IMR-90 (cell line): ENCODE measurements around the gene PRPF4. TPM values are rescaled to one million over a fixed set of nuclear protein-coding genes. Genes with fewer than 3 reads are reported as not detected.

Experiments
- ATAC-seq: fragments of 200-7000 bp; cut with Tn5 transposase; 2 replicates; pipeline ENCODE4 v1.9.1; 2020; ENCODE audit warnings: low read depth, mild to moderate bottlenecking, moderate library complexity
- BruUV-seq: library from RNA; stranded (reverse); fragments of 400-500 nt; replicated peaks from 2 replicates; lab custom pipeline; 2021; lab: Mats Ljungman, UMichigan
- CTCF ChIA-PET: fragments of 300-600 bp; formaldehyde crosslinking; extraction: SDS; loops from one replicate; lab custom pipeline; 2021; ENCODE audit warnings: antibody characterized with exemption; lab: Yijun Ruan, JAX
- POLR2A ChIA-PET: fragments of 300-600 bp; sonication (Branson Sonifier 250); formaldehyde crosslinking; loops from one replicate; lab custom pipeline; 2022; ENCODE audit warnings: antibody characterized with exemption; ENCODE audit not compliant: unreplicated experiment; lab: Charles Lee
- DNase-seq: peaks from one replicate; pipeline ENCODE4 v3.0.0; 2013
- H2AFZ ChIP-seq: replicated peaks from 2 replicates; pipeline ENCODE3; 2013; ENCODE audit warnings: low read length, mild to moderate bottlenecking; ENCODE audit not compliant: poor library complexity
- H2AK5ac ChIP-seq: 2 replicates; pipeline ENCODE4 v1.6.1; 2013; ENCODE audit warnings: low read depth, low read length, inconsistent platforms
- H2AK9ac ChIP-seq: replicated peaks from 2 replicates; pipeline ENCODE3; 2013; ENCODE audit warnings: mild to moderate bottlenecking, low read depth, low read length, moderate library complexity; ENCODE audit not compliant: poor library complexity
- H2BK120ac ChIP-seq: 2 replicates; pipeline ENCODE4 v1.6.1; 2013; ENCODE audit warnings: low read depth, low read length, inconsistent platforms
- H2BK15ac ChIP-seq: 3 replicates; pipeline ENCODE4 v1.6.1; 2013; ENCODE audit warnings: low read depth, low read length, inconsistent platforms
- H2BK20ac ChIP-seq: 2 replicates; pipeline ENCODE4 v1.6.1; 2013; ENCODE audit warnings: low read depth, mild to moderate bottlenecking, inconsistent platforms, low read length, moderate library complexity
- H2BK5ac ChIP-seq: 2 replicates; pipeline ENCODE4 v1.6.1; 2013; ENCODE audit warnings: mild to moderate bottlenecking, low read depth, low read length, inconsistent platforms; ENCODE audit not compliant: poor library complexity, severe bottlenecking
- H3K14ac ChIP-seq: replicated peaks from 2 replicates; pipeline ENCODE4 v1.6.1; 2013; ENCODE audit warnings: low read depth, low read length, inconsistent platforms
- H3K18ac ChIP-seq: 2 replicates; pipeline ENCODE4 v1.6.1; 2013; ENCODE audit warnings: low read depth, low read length, control low read depth
- H3K23ac ChIP-seq: 2 replicates; pipeline ENCODE4 v1.6.1; 2013; ENCODE audit warnings: low read depth, low read length, inconsistent platforms
- H3K27ac ChIP-seq: 2 replicates; pipeline ENCODE4 v1.5.1; 2013; ENCODE audit warnings: mild to moderate bottlenecking, control low read depth, low read length; ENCODE audit not compliant: insufficient read depth
- H3K27me3 ChIP-seq: 2 replicates; pipeline ENCODE4 v1.6.1; 2013; ENCODE audit warnings: low read length; ENCODE audit not compliant: control insufficient read depth, insufficient read depth
- H3K36me3 ChIP-seq: 2 replicates; pipeline ENCODE4 v1.6.1; 2013; ENCODE audit warnings: low read length, mixed read lengths; ENCODE audit not compliant: control insufficient read depth, insufficient read depth
- H3K4ac ChIP-seq: 2 replicates; pipeline ENCODE4 v1.6.1; 2013; ENCODE audit warnings: low read depth, low read length, inconsistent platforms
- H3K4me1 ChIP-seq: 2 replicates; pipeline ENCODE4 v1.6.1; 2013; ENCODE audit warnings: low read length, mixed read lengths; ENCODE audit not compliant: control insufficient read depth, insufficient read depth
- H3K4me2 ChIP-seq: 2 replicates; pipeline ENCODE4 v1.6.1; 2013; ENCODE audit warnings: low read depth, mild to moderate bottlenecking, control low read depth, low read length, moderate library complexity
- H3K4me3 ChIP-seq: 2 replicates; pipeline ENCODE4 v1.5.1; 2013; ENCODE audit warnings: low read depth, mild to moderate bottlenecking, control low read depth, low read length, moderate library complexity; ENCODE audit not compliant: insufficient read depth
- H3K56ac ChIP-seq: 2 replicates; pipeline ENCODE4 v1.6.1; 2013; ENCODE audit warnings: low read length, inconsistent platforms; ENCODE audit not compliant: insufficient read depth; ENCODE audit errors: extremely low read depth
- H3K79me1 ChIP-seq, 2 experiments: 2 replicates each; pipeline ENCODE4 v1.6.1; 2013; ENCODE audit warnings: low read length in 2 of 2, inconsistent platforms in 1 of 2, low read depth in 1 of 2
- H3K9ac ChIP-seq: 2 replicates; pipeline ENCODE4 v1.6.1; 2013; ENCODE audit warnings: low read depth, low read length, control low read depth
- H3K9me1 ChIP-seq: 2 replicates; pipeline ENCODE4 v1.6.1; 2013; ENCODE audit warnings: low read length, inconsistent platforms; ENCODE audit not compliant: insufficient read depth
- H3K9me3 ChIP-seq: 2 replicates; pipeline ENCODE4 v1.6.1; 2013; ENCODE audit warnings: low read length; ENCODE audit not compliant: control insufficient read depth, insufficient read depth
- H4K20me1 ChIP-seq: 2 replicates; pipeline ENCODE4 v1.6.1; 2013; ENCODE audit warnings: low read length, inconsistent platforms; ENCODE audit not compliant: insufficient read depth
- H4K5ac ChIP-seq: 2 replicates; pipeline ENCODE4 v1.6.1; 2013; ENCODE audit warnings: mild to moderate bottlenecking, low read depth, low read length, control low read depth
- H4K8ac ChIP-seq, 2 experiments: 2 replicates each; pipeline ENCODE4 v1.6.1; 2013; ENCODE audit warnings: low read depth in 2 of 2, low read length in 2 of 2, control low read depth in 1 of 2, inconsistent platforms in 1 of 2
- H4K91ac ChIP-seq: 2 replicates; pipeline ENCODE4 v1.6.1; 2013; ENCODE audit warnings: low read depth, low read length, inconsistent platforms; ENCODE audit not compliant: insufficient read depth
- CEBPB ChIP-seq: IDR thresholded peaks from 2 replicates; pipeline ENCODE4 v1.6.1; 2012; ENCODE audit warnings: low read depth, low read length, improper control_type of control experiment
- CTCF ChIP-seq: conservative IDR thresholded peaks from 2 replicates; pipeline ENCODE4 v1.5.1; 2012; ENCODE audit warnings: mild to moderate bottlenecking, low read depth, low read length, improper control_type of control experiment
- ELK1 ChIP-seq: fragments of 150-350 bp; IDR thresholded peaks from 2 replicates; pipeline ENCODE4 v1.6.1; 2016; ENCODE audit warnings: low read depth, mild to moderate bottlenecking, low read length, moderate library complexity, borderline replicate concordance
- MAFK ChIP-seq: IDR thresholded peaks from 2 replicates; pipeline ENCODE4 v1.6.1; 2012; ENCODE audit warnings: low read depth, low read length, improper control_type of control experiment
- MXI1 ChIP-seq: IDR thresholded peaks from 2 replicates; pipeline ENCODE4 v1.6.1; 2012; ENCODE audit warnings: low read depth, mild to moderate bottlenecking, low read length, moderate library complexity, borderline replicate concordance
- NFE2L2 ChIP-seq: fragments of 150-350 bp; IDR thresholded peaks from 2 replicates; pipeline ENCODE4 v1.6.1; 2016; ENCODE audit warnings: low read depth, mild to moderate bottlenecking, low read length
- RAD21 ChIP-seq: IDR thresholded peaks from 2 replicates; pipeline ENCODE4 v1.6.1; 2012; ENCODE audit warnings: low read length, improper control_type of control experiment
- WGBS, 2 experiments: methylation state at CpG; one replicate each; pipeline versions ENCODE4 v1.1.5 to v1.1.7; 2013; ENCODE audit warnings: missing lambda C conversion rate in 2 of 2; ENCODE audit not compliant: insufficient read length in 1 of 2; ENCODE audit errors: extremely low coverage in 2 of 2; 5-methylcytosine and 5-hydroxymethylcytosine counted together
- dilution Hi-C: fragments of 300-500 bp; cut with HindIII; formaldehyde crosslinking; loops from one replicate; pipeline ENCODE4 v1.14.3; 2018; ENCODE audit warnings: low sequenced_read_pairs; ENCODE audit not compliant: unreplicated experiment
- in situ Hi-C: fragments of 300-500 bp; cut with MboI; formaldehyde crosslinking; loops from 3 replicates; pipeline ENCODE4 v1.14.3; 2019; ENCODE audit warnings: low sequenced_read_pairs, inconsistent platforms, mixed read lengths
- intact Hi-C: fragments of 100-400 bp; cut with micrococcal nuclease; formaldehyde crosslinking; loops from 2 replicates; pipeline ENCODE4 v1.10.0; 2022
- polyA plus RNA-seq, 3 experiments: library from polyadenylated mRNA; depleted of rRNA; stranded (reverse); fragments of >200 nt; gene quantifications; 2 replicates each; pipeline ENCODE4 v1.2.3, GENCODE V29; 2012; ENCODE audit warnings: low replicate concordance in 1 of 3
- total RNA-seq: library from RNA; depleted of rRNA; stranded (reverse); fragments of >200 nt; gene quantifications from 2 replicates; pipeline ENCODE4 v1.2.3, GENCODE V29; 2012

PRPF4 gene
- total and polyA plus RNA-seq, 2 of the 4 experiments (the other 2 are of a cell fraction) = 21.4 to 38.0 TPM

GRCh38 chr9:113313261-113313660 is 37.8 kb downstream of the PRPF4 start:
- peaks cover 8% of the 10 kb centered on the region; the same call in 1 of the 2 replicates for H3K27me3 ChIP-seq
- no peak overlapping the region for H2BK5ac ChIP-seq
- no peak overlapping the region for H3K4ac ChIP-seq
- peaks cover 2% of the 10 kb centered on the region; the same call in 1 of the 2 replicates for H3K9me3 ChIP-seq
- no peak overlapping the region; the same call in 1 of the 2 replicates for H3K23ac ChIP-seq
- H3K4me3 ChIP-seq = no peak overlapping the region
- no peak overlapping the region for H3K18ac ChIP-seq
- no peaks in the 10 kb centered on the region for H4K20me1 ChIP-seq
- no peak overlapping the region for H3K4me2 ChIP-seq
- 17% methylated on average over 1 of the region's 5 CpGs; no CpG with 5 or more reads in 1 of the 2 experiments for WGBS, 2 experiments
- H3K14ac ChIP-seq = no peak overlapping the region
- no peaks in the 10 kb centered on the region for H3K79me1 ChIP-seq
- in situ Hi-C loops = no loop called here
- no peak for TF ChIP-seq ELK1
- no peak for TF ChIP-seq NFE2L2
- no peak for TF ChIP-seq CTCF
- no peak for TF ChIP-seq MXI1
- no peak for TF ChIP-seq RAD21
- no peak for TF ChIP-seq CEBPB
- no peak for TF ChIP-seq MAFK
- no TSS peak for BruUV-seq
- dilution Hi-C loops = no loop called here
- intact Hi-C loops = no loop called here
- no peak overlapping the region for H3K27ac ChIP-seq
- CTCF ChIA-PET = no interaction called here
- no peak for DNase-seq
- no peak overlapping the region for H2AFZ ChIP-seq
- no peak overlapping the region for H2AK9ac ChIP-seq
- H2AK5ac ChIP-seq = no peak overlapping the region
- no peak overlapping the region for H2BK20ac ChIP-seq
- H3K56ac ChIP-seq = no peak overlapping the region
- H4K8ac ChIP-seq = no peak overlapping the region
- no peak overlapping the region for H2BK120ac ChIP-seq
- ATAC-seq = no peak
- H2BK15ac ChIP-seq = no peak overlapping the region
- H3K36me3 ChIP-seq = no peaks in the 10 kb centered on the region
- no peaks in the 10 kb centered on the region for H3K9me1 ChIP-seq
- no peak overlapping the region for H4K5ac ChIP-seq
- POLR2A ChIA-PET = no interaction called here
- H4K91ac ChIP-seq = no peak overlapping the region
- H3K9ac ChIP-seq = no peak overlapping the region
- no peaks in the 10 kb centered on the region for H3K4me1 ChIP-seq
